GM20000 (cell line): ENCODE measurements around the gene COL23A1.

Experiments
- DNase-seq: peaks from one replicate; pipeline ENCODE4 v3.0.0; 2012; ENCODE audit warnings: low spot score
- TF ChIP-seq, protein P1 (sequence below): IDR thresholded peaks from 2 replicates; pipeline ENCODE4 v1.5.1; 2012; ENCODE audit warnings: mild to moderate bottlenecking, control low read depth; ENCODE audit errors: extremely low read depth, missing control alignments

The COL23A1 gene

DNA sequence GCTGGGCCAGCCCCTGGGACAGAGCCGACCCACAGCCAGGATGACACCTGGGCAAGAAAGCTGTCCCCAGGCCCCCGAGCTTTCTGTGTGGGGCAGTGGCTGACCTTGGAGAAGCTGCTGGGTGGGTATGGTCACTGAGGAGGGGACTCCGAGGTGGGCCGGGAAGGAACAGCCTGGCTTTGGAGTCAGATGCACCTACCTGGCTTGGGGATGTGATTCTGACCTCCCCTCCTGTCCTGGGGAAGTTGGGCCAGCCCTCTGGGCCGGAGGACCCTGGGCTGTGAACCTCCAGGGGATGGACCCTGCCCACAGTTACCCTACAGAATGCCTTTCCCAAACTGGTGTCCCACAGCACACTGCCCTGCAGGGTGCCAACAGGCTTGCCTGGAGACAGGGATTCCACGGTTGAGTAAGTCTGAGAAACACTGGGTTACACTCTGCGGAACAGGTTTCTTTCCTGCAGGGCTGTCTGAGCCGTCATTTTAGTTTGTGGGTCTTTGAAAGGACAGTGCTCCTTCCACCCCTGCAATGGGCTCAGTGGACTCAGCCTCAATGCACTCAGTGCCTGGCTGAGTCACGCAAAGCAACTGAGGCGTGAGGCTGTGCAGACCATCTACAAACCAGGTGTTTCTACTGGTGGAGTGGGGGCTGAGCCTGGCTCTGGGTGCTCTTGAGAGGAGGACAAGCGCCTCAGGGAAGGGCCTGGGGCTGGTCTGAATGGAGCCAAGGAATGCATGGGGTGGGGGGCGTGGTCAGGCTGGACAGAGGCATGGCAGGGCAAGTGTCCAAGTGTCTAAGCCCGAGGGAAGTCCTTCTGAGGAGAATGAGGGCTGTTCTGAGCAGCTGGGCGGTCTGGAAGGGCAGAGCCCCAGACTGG is 316.3 kb downstream of the COL23A1 start:
- TF ChIP-seq, protein P1, sequence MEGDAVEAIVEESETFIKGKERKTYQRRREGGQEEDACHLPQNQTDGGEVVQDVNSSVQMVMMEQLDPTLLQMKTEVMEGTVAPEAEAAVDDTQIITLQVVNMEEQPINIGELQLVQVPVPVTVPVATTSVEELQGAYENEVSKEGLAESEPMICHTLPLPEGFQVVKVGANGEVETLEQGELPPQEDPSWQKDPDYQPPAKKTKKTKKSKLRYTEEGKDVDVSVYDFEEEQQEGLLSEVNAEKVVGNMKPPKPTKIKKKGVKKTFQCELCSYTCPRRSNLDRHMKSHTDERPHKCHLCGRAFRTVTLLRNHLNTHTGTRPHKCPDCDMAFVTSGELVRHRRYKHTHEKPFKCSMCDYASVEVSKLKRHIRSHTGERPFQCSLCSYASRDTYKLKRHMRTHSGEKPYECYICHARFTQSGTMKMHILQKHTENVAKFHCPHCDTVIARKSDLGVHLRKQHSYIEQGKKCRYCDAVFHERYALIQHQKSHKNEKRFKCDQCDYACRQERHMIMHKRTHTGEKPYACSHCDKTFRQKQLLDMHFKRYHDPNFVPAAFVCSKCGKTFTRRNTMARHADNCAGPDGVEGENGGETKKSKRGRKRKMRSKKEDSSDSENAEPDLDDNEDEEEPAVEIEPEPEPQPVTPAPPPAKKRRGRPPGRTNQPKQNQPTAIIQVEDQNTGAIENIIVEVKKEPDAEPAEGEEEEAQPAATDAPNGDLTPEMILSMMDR = no peak
- DNase-seq = no peak

DNA sequence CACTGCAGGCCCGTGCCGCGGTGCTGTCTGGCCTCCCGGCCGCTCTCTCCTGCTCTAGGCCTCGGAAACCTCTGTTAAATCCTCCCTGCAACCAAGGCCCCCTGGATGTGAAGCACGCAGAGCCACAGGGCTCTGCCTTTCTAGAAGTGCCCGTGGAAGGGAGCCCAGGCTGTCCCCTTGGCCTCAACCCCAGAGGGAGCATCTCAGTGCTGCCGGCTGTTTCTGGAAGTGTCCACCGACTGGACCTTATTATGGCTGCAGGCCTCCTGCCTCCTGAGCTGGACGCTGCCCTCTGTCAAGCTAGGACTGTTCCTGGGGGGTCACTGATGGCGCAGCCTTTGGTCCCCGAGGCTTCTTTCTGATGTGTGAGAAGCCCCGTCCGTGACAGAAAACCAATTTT is 317.2 kb downstream of the COL23A1 start:
- DNase-seq = no peak
- TF ChIP-seq, protein P1 = no peak

DNA sequence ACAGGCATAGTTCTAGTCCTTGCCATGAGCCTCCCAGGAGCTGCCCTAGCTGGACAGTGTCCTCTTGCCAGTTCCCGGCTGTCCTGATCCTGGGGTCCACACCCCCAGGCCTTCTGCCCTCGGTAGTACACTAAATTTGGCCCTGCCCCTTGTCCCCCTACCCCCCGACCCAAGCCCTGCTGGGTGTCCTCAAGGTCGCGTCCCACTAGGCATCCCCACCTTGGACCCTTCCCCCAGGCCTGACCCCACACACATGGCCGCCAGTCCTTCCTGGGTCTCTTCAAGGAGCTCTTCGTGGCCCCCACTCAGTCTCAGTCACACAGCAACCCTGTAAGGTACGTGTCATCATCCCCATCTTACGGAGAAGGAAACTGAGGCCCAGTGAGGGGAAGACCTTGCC is 317.6 kb downstream of the COL23A1 start:
- TF ChIP-seq, protein P1 = no peak

DNA sequence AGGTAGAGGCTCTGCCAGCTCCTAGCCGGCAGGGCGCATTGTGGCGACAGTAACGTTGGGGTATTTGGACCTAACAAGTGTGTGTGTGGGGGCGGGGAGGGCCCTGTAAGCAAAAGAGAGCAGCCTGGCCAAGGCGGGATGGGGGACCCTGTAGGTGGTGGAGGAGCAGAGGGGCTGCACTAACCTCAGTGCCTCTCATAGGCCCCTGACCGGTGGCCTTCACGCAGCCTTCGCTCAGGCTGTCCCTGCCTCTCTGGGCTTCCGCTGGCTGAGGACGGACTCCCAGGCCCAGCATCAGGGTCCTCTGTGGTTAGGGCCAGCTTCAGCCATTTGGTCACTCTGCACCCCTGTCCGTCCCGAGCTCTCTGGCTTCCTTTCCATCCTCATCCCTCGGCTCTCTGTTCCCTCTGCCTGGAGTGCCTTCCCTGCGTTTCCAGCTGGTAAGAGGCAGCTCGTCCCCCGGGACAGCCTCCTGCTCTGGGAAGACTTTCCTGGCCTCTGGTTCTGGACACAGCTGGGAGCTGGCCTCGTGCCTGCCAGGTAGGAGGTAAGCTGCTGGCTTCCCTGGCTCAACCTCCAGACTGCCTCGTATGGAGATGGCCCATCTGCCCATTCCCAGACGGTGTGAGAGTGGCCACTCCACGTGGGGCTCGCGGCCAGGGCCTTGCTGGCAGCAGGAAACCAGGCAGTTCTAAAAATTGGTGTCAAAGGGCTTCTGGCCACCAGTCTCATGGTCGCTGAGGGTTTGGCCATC is 318.3 kb downstream of the COL23A1 start:
- TF ChIP-seq, protein P1 = no peak
- no peak for DNase-seq

More for the DNA sequence above, 317.6 kb downstream of the COL23A1 start:
- DNase-seq = no peak

DNA sequence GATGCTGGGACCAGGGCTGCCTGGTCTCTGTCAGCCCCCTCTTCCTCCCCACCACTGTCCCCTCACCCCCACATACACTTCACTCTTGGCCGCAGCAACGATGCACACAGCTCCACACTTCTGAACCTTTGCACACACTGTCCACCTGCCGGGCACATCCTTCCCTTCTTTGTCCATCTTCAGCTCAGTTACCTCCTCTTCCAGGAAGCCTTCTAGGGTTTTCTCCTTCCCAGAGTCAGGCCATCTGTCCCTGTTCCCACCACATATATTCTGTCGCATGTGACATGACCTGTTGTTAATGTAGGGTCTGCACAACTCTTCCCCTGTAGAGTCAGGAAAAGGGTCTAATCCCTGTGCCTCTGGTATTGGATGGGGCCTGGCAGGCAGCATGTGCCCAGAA is 319.0 kb downstream of the COL23A1 start:
- TF ChIP-seq, protein P1 = no peak
- DNase-seq = no peak

DNA sequence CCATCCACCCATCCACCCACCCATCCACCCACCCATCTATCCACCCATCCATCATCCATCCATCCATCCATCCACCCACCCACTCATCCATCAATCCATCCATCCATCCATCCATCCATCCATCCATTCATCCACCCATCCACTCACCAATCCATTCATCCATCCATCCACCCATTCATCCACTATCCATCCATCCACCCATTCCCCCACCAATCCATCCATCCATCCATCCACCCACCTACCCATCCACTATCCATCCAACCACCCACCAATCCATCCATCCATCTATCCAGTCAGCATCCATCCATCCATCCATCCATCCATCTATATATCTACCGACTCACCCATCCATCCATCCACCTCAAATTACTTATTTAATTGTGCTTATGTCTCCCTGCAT is 320.7 kb downstream of the COL23A1 start:
- TF ChIP-seq, protein P1 = no peak
- no peak for DNase-seq

DNA sequence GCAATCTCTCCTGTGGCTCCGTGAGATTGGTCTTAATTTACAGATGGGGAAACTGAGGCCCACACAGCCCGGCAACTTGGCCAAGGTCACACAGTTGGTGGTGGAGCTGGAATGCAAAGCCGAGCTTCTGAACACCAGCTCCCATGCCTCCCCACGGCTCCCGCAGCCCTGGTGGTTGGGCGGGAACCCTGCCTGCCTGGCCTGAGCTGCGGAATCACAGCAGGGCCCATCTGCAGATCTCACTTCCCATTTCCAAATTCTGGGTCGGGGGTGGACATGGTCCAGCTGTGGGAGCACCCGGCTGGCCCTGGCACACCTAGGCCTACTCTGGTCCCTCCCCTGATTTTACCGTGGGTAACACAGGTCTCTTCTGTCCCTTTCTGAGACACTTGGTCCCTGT is 322.3 kb downstream of the COL23A1 start:
- TF ChIP-seq, protein P1 = no peak
- no peak for DNase-seq
